Forelimb muscle (tissue), 1 donor: ENCODE measurements around the gene PTK6. TPM values are rescaled to one million over a fixed set of nuclear protein-coding genes. Genes with fewer than 3 reads are reported as not detected.
A peak's percentile ranks its signal among the peaks of the same experiment; 100 is the strongest.

Experiments
- DNase-seq: peaks from one replicate; pipeline ENCODE4 v3.0.0-alpha.2; 2013; ENCODE audit warnings: low read depth
- polyA plus RNA-seq: library from polyadenylated mRNA; unstranded; fragments of 120-200 nt; gene quantifications from one replicate; pipeline ENCODE4 v1.2.1, GENCODE V29; 2013; ENCODE audit not compliant: insufficient read length

PTK6 gene
- polyA plus RNA-seq, 1 donor = 0.34 TPM

GRCh38 chr20:63543131-63543530 is 6.0 kb upstream of the PTK6 start:
- DNase-seq = no peak

GRCh38 chr20:63542696-63543095 is 5.5 kb upstream of the PTK6 start:
- no peak for DNase-seq

- no peak for DNase-seq
Observed at GRCh38 chr20:63542031-63542559, 4.9 kb upstream of the PTK6 start.

- no peak for DNase-seq
Observed at GRCh38 chr20:63541371-63541770, 4.2 kb upstream of the PTK6 start.

GRCh38 chr20:63540417-63541186 is 3.4 kb upstream of the PTK6 start:
- no peak for DNase-seq

- no peak for DNase-seq
Observed at GRCh38 chr20:63539441-63540370, 2.5 kb upstream of the PTK6 start.

- DNase-seq = no peak
Observed at GRCh38 chr20:63539092-63539430, 1.9 kb upstream of the PTK6 start.

- no peak for DNase-seq
Observed at GRCh38 chr20:63538204-63539091, 1.3 kb upstream of the PTK6 start.

- peak; percentile 35 for DNase-seq
Observed at GRCh38 chr20:63537525-63538203, 488 bp upstream of the PTK6 start.

- DNase-seq = no peak
Observed at GRCh38 chr20:63536241-63536977, 767 bp downstream of the PTK6 start.

GRCh38 chr20:63534831-63535651 is 2.1 kb downstream of the PTK6 start:
- no peak for DNase-seq

- DNase-seq = no peak
Observed at GRCh38 chr20:63534427-63534830, 2.7 kb downstream of the PTK6 start.

GRCh38 chr20:63533871-63534393 is 3.2 kb downstream of the PTK6 start:
- no peak for DNase-seq

GRCh38 chr20:63533388-63533787 is 3.8 kb downstream of the PTK6 start:
- no peak for DNase-seq

- DNase-seq = no peak
Observed at GRCh38 chr20:63532449-63532971, 4.7 kb downstream of the PTK6 start.

GRCh38 chr20:63531686-63532448 is 5.3 kb downstream of the PTK6 start:
- no peak for DNase-seq

GRCh38 chr20:63530788-63531160 is 6.4 kb downstream of the PTK6 start:
- DNase-seq = no peak
